H1 (cell line): ENCODE results near the gene AK5.

Experiments
- BACH1 ChIP-seq: IDR thresholded peaks from 2 replicates; pipeline ENCODE4 v1.6.1; 2012; ENCODE audit warnings: low read length, improper control_type of control experiment
- EP300 ChIP-seq, 2 experiments: IDR thresholded peaks; 1 replicate in 1 of 2; 2 replicates in 1 of 2; pipeline ENCODE4 v1.6.1; 2011 to 2012; ENCODE audit warnings: low read depth in 2 of 2, low read length in 2 of 2, mild to moderate bottlenecking in 2 of 2, borderline replicate concordance in 1 of 2, inconsistent platforms in 1 of 2, moderate library complexity in 1 of 2
- POLR2A ChIP-seq, 2 experiments: IDR thresholded peaks; 1 replicate in 1 of 2; 2 replicates in 1 of 2; pipeline ENCODE4 v1.6.1; 2011; ENCODE audit warnings: low read depth in 2 of 2, low read length in 2 of 2, mild to moderate bottlenecking in 2 of 2; ENCODE audit errors: control extremely low read depth in 1 of 2
- POLR2AphosphoS5 ChIP-seq: IDR thresholded peaks from 2 replicates; pipeline ENCODE4 v1.6.1; 2011; ENCODE audit warnings: low read depth, low read length
- RFX5 ChIP-seq: IDR thresholded peaks from 2 replicates; pipeline ENCODE4 v1.6.1; 2011; ENCODE audit warnings: low read depth, low read length, improper control_type of control experiment, borderline replicate concordance
- SP1 ChIP-seq: IDR thresholded peaks from 2 replicates; pipeline ENCODE4 v1.6.1; 2011; ENCODE audit warnings: low read depth, low read length
- TAF1 ChIP-seq: IDR thresholded peaks from 2 replicates; pipeline ENCODE4 v1.6.1; 2011; ENCODE audit warnings: mild to moderate bottlenecking, low read depth, low read length
- TEAD4 ChIP-seq: IDR thresholded peaks from 2 replicates; pipeline ENCODE4 v1.6.1; 2012; ENCODE audit warnings: low read depth, low read length, inconsistent platforms, mixed read lengths
- YY1 ChIP-seq: IDR thresholded peaks from 2 replicates; pipeline ENCODE4 v1.6.1; 2011; ENCODE audit warnings: low read depth, mild to moderate bottlenecking, low read length
- ZNF274 ChIP-seq: IDR thresholded peaks from 2 replicates; pipeline ENCODE4 v1.7.0; 2012; ENCODE audit warnings: low read length, borderline replicate concordance; ENCODE audit errors: extremely low read depth
- TF ChIP-seq, protein P1 (sequence below), 3 experiments: IDR thresholded peaks; 1 replicate in 2 of 3; 2 replicates in 1 of 3; pipeline versions ENCODE4 v1.5.1 to v1.6.1; 2011; ENCODE audit warnings: low read length in 3 of 3, mild to moderate bottlenecking in 3 of 3, inconsistent platforms in 2 of 3, low read depth in 1 of 3, moderate library complexity in 1 of 3; ENCODE audit not compliant: insufficient read depth in 1 of 3; ENCODE audit errors: control extremely low read depth in 1 of 3
- TF ChIP-seq, protein P2 (sequence below): IDR thresholded peaks from 2 replicates; pipeline ENCODE4 v1.6.1; 2012; ENCODE audit warnings: low read length, inconsistent platforms
- TF ChIP-seq, protein P3 (sequence below): IDR thresholded peaks from 2 replicates; pipeline ENCODE4 v1.6.1; 2011; ENCODE audit warnings: low read length, improper control_type of control experiment

- no peak for TF ChIP-seq POLR2A (IDR thresholded peaks at IDR 0.05; ENCODE audit: control extremely low read depth in 1 of 2, low read depth in 2 of 2, low read length in 2 of 2)
- TF ChIP-seq BACH1, result no peak
- TF ChIP-seq, protein P1, sequence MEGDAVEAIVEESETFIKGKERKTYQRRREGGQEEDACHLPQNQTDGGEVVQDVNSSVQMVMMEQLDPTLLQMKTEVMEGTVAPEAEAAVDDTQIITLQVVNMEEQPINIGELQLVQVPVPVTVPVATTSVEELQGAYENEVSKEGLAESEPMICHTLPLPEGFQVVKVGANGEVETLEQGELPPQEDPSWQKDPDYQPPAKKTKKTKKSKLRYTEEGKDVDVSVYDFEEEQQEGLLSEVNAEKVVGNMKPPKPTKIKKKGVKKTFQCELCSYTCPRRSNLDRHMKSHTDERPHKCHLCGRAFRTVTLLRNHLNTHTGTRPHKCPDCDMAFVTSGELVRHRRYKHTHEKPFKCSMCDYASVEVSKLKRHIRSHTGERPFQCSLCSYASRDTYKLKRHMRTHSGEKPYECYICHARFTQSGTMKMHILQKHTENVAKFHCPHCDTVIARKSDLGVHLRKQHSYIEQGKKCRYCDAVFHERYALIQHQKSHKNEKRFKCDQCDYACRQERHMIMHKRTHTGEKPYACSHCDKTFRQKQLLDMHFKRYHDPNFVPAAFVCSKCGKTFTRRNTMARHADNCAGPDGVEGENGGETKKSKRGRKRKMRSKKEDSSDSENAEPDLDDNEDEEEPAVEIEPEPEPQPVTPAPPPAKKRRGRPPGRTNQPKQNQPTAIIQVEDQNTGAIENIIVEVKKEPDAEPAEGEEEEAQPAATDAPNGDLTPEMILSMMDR (IDR thresholded peaks at IDR 0.05; ENCODE audit: control extremely low read depth in 1 of 3, insufficient read depth in 1 of 3, low read depth in 1 of 3, low read length in 3 of 3), result no peak
- TF ChIP-seq, protein P2, sequence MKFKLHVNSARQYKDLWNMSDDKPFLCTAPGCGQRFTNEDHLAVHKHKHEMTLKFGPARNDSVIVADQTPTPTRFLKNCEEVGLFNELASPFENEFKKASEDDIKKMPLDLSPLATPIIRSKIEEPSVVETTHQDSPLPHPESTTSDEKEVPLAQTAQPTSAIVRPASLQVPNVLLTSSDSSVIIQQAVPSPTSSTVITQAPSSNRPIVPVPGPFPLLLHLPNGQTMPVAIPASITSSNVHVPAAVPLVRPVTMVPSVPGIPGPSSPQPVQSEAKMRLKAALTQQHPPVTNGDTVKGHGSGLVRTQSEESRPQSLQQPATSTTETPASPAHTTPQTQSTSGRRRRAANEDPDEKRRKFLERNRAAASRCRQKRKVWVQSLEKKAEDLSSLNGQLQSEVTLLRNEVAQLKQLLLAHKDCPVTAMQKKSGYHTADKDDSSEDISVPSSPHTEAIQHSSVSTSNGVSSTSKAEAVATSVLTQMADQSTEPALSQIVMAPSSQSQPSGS, result no peak
- TF ChIP-seq EP300 (IDR thresholded peaks at IDR 0.05; ENCODE audit: borderline replicate concordance in 1 of 2, low read depth in 2 of 2, low read length in 2 of 2), result no peak
- TF ChIP-seq POLR2AphosphoS5, result no peak
- no peak for TF ChIP-seq SP1
- no peak for TF ChIP-seq YY1
- no peak for TF ChIP-seq ZNF274
- TF ChIP-seq, protein P3, sequence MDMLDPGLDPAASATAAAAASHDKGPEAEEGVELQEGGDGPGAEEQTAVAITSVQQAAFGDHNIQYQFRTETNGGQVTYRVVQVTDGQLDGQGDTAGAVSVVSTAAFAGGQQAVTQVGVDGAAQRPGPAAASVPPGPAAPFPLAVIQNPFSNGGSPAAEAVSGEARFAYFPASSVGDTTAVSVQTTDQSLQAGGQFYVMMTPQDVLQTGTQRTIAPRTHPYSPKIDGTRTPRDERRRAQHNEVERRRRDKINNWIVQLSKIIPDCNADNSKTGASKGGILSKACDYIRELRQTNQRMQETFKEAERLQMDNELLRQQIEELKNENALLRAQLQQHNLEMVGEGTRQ, result no peak
- no peak for TF ChIP-seq RFX5
- no peak for TF ChIP-seq TEAD4
- TF ChIP-seq TAF1, result no peak
Observed at GRCh38 chr1:77276941-77277340, 4.9 kb upstream of the AK5 start.
